PC-9 (cell line): ENCODE measurements around the gene MYL2.

Source experiments
- EZH2 ChIP-seq: fragments of 200-600 bp; sonication (generic); IDR thresholded peaks from 2 replicates; pipeline ENCODE4 v1.8.0; 2017; ENCODE audit warnings: antibody characterized with exemption, low read depth
- TF ChIP-seq, protein P1 (sequence below): fragments of 200-600 bp; sonication (generic); conservative IDR thresholded peaks from 2 replicates; pipeline ENCODE4 v1.6.1; 2017; ENCODE audit warnings: mixed run types, antibody characterized with exemption, mild to moderate bottlenecking, moderate library complexity

DNA sequence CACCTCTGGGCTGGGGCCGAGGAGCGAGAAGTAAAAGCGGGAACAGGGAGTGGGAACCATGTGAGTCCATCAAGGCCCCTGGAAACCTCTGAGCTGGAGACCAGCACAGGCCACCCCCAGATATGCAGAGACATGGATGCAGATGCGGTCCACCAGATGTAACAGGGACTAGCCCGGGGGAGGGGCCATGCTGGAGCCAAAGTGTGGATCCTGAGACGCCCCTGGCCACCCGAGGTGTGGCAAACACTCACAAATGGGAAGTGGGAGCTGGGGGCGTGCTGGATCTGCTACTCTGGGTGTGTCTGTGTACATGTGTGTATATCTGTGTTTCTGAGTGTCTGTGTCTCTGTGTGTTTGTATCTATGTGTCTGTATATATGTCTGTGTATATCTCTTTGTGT is 12.8 kb downstream of the MYL2 start:
- TF ChIP-seq, protein P1, sequence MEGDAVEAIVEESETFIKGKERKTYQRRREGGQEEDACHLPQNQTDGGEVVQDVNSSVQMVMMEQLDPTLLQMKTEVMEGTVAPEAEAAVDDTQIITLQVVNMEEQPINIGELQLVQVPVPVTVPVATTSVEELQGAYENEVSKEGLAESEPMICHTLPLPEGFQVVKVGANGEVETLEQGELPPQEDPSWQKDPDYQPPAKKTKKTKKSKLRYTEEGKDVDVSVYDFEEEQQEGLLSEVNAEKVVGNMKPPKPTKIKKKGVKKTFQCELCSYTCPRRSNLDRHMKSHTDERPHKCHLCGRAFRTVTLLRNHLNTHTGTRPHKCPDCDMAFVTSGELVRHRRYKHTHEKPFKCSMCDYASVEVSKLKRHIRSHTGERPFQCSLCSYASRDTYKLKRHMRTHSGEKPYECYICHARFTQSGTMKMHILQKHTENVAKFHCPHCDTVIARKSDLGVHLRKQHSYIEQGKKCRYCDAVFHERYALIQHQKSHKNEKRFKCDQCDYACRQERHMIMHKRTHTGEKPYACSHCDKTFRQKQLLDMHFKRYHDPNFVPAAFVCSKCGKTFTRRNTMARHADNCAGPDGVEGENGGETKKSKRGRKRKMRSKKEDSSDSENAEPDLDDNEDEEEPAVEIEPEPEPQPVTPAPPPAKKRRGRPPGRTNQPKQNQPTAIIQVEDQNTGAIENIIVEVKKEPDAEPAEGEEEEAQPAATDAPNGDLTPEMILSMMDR = no peak
- TF ChIP-seq EZH2 = no peak
